Suprapubic skin (tissue), 4 donors: Measurements from ENCODE around the gene RETREG2. TPM values are rescaled to one million over a fixed set of nuclear protein-coding genes. Genes with fewer than 3 reads are reported as not detected.

Source experiments
- DNase-seq, 2 donors: peaks; one replicate each; pipeline ENCODE4 v3.0.0-alpha.2; 2019; ENCODE audit warnings: low spot score in 2 of 2
- H3K27ac ChIP-seq: fragments of 200-600 bp; sonication (generic); one replicate; pipeline ENCODE4 v1.5.1; 2019
- H3K27me3 ChIP-seq: fragments of 200-600 bp; sonication (generic); one replicate; pipeline ENCODE4 v1.5.1; 2019
- H3K36me3 ChIP-seq: fragments of 200-600 bp; sonication (generic); one replicate; pipeline ENCODE4 v1.5.1; 2019
- H3K4me1 ChIP-seq: fragments of 200-600 bp; sonication (generic); one replicate; pipeline ENCODE4 v1.5.1; 2019
- H3K4me3 ChIP-seq: fragments of 200-600 bp; sonication (generic); one replicate; pipeline ENCODE4 v1.5.1; 2019; ENCODE audit warnings: mild to moderate bottlenecking
- H3K9me3 ChIP-seq: fragments of 200-600 bp; sonication (generic); one replicate; pipeline ENCODE4 v1.5.1; 2019
- CTCF ChIP-seq, 2 donors: fragments of 200-600 bp in 1 of 2; fragments of 450-650 bp in 1 of 2; sonication (generic) in 1 of 2; IDR thresholded peaks; one replicate each; pipeline ENCODE4 v1.5.1; 2016 to 2019; ENCODE audit warnings: antibody characterized with exemption in 2 of 2, mild to moderate bottlenecking in 1 of 2, moderate library complexity in 1 of 2
- EP300 ChIP-seq: sonication (generic); formaldehyde crosslinking; IDR thresholded peaks from one replicate; pipeline ENCODE4 v1.6.1; 2017; ENCODE audit warnings: antibody characterized with exemption
- POLR2A ChIP-seq, 2 donors: fragments of 450-650 bp; IDR thresholded peaks; one replicate each; pipeline ENCODE4 v1.6.1; 2017; ENCODE audit warnings: antibody characterized with exemption in 2 of 2, mild to moderate bottlenecking in 2 of 2, moderate library complexity in 2 of 2
- POLR2AphosphoS5 ChIP-seq, 3 donors: sonication (generic); formaldehyde crosslinking; IDR thresholded peaks; one replicate each; pipeline ENCODE4 v1.6.1; 2017; ENCODE audit warnings: antibody characterized with exemption in 3 of 3
- whole genome bisulfite sequencing: methylation state at CpG from one replicate; pipeline ENCODE4 v1.1.5; 2018; 5-methylcytosine and 5-hydroxymethylcytosine counted together
- total RNA-seq, 4 donors: library from RNA; depleted of rRNA; stranded (reverse); fragments of >200 nt; gene quantifications; one replicate each; pipeline ENCODE4 v1.1.0, GENCODE V29; 2016

Gene RETREG2
- total RNA-seq, 4 donors from 2014 or later = 61.0 to 106 (median 91.9) TPM

GRCh38 chr2:219218217-219218731 is 40.2 kb downstream of the RETREG2 start:
- Histone ChIP-seq H3K27me3 (no peaks in the 10 kb centered on the region), H3K4me1 (peaks cover 35% of the 10 kb centered on the region), H3K27ac (peak overlapping the region; percentile 88), H3K36me3 (peaks cover 63% of the 10 kb centered on the region), H3K4me3 (peak overlapping the region; percentile 68), H3K9me3 (no peaks in the 10 kb centered on the region)
- TF ChIP-seq POLR2AphosphoS5 (IDR thresholded peaks at IDR 0.05) (no peak), CTCF (IDR thresholded peaks at IDR 0.05) (no peak), EP300 (no peak), POLR2A (IDR thresholded peaks at IDR 0.05) (no peak)
- WGBS = 0% methylated on average over 12 of the region's 37 CpGs
- DNase-seq = peak; percentile 82 to 86

GRCh38 chr2:219218732-219219701 is 40.9 kb downstream of the RETREG2 start, which contains the start of gene ABCB6:
Gene ABCB6, minus strand, starts transcription at chr2:219218958. Its CDS starts 285 bp downstream, at chr2:219218673.
- Histone ChIP-seq H3K4me3 (peak within 1 kb of the TSS; percentile 68), H3K4me1 (peaks cover 35% of the 10 kb centered on the region), H3K27ac (peak within 1 kb of the TSS; percentile 88), H3K9me3 (no peaks in the 10 kb centered on the region), H3K36me3 (peaks cover 64% of the 10 kb centered on the region), H3K27me3 (no peaks in the 10 kb centered on the region)
- TF ChIP-seq POLR2A (IDR thresholded peaks at IDR 0.05) (no peak), POLR2AphosphoS5 (IDR thresholded peaks at IDR 0.05) (peak in 1 of 3 donors; percentile 28)
- peak; percentile 98 for DNase-seq
- 21% methylated on average over 15 of the region's 71 CpGs for WGBS

- Histone ChIP-seq H3K27ac (no peak overlapping the region), H3K9me3 (no peaks in the 10 kb centered on the region), H3K4me3 (no peak overlapping the region), H3K4me1 (peaks cover 35% of the 10 kb centered on the region), H3K27me3 (no peaks in the 10 kb centered on the region), H3K36me3 (peaks cover 65% of the 10 kb centered on the region)
- TF ChIP-seq POLR2AphosphoS5 (IDR thresholded peaks at IDR 0.05) (no peak), CTCF (IDR thresholded peaks at IDR 0.05) (no peak), POLR2A (IDR thresholded peaks at IDR 0.05) (no peak), EP300 (no peak)
- DNase-seq = no peak
- 90% methylated on average over 17 of the region's 18 CpGs for WGBS
Observed at GRCh38 chr2:219219784-219220532, 41.9 kb downstream of the RETREG2 start.

- WGBS = 89% methylated on average over 16 of the region's 19 CpGs
- Histone ChIP-seq H3K9me3 (no peaks in the 10 kb centered on the region), H3K27ac (no peak overlapping the region), H3K36me3 (peaks cover 66% of the 10 kb centered on the region), H3K27me3 (no peaks in the 10 kb centered on the region), H3K4me1 (peaks cover 35% of the 10 kb centered on the region), H3K4me3 (no peak overlapping the region)
- DNase-seq = peak in 1 of 2 donors; percentile 72
- TF ChIP-seq CTCF (IDR thresholded peaks at IDR 0.05) (no peak), POLR2A (IDR thresholded peaks at IDR 0.05) (no peak), POLR2AphosphoS5 (IDR thresholded peaks at IDR 0.05) (no peak), EP300 (no peak)
Observed at GRCh38 chr2:219220652-219221402, 42.8 kb downstream of the RETREG2 start.

GRCh38 chr2:219221957-219222518 is 44.0 kb downstream of the RETREG2 start:
- no peak for TF ChIP-seq CTCF (IDR thresholded peaks at IDR 0.05)
- no peak for TF ChIP-seq POLR2AphosphoS5 (IDR thresholded peaks at IDR 0.05)
- no peak for TF ChIP-seq POLR2A (IDR thresholded peaks at IDR 0.05)
- no peak for TF ChIP-seq EP300
- Histone ChIP-seq H3K4me1 (peaks cover 31% of the 10 kb centered on the region), H3K27me3 (no peaks in the 10 kb centered on the region), H3K9me3 (no peaks in the 10 kb centered on the region), H3K4me3 (no peak overlapping the region), H3K27ac (no peak overlapping the region), H3K36me3 (peaks cover 61% of the 10 kb centered on the region)
- WGBS = 90% methylated on average over 9 of the region's 16 CpGs
- DNase-seq = no peak
